COLO668 (cell line): ENCODE measurements around the gene RPA3.
A peak's percentile ranks its signal among the peaks of the same experiment; 100 is the strongest.
"Not testable (repeated sequence)": the region's sequence is repeated elsewhere in the genome, so short reads cannot be mapped to it uniquely, and the experiment has no call there.

Experiments
- DNase-seq: peaks from one replicate; lab custom pipeline; 2025; ENCODE audit not compliant: unreplicated experiment; lab: John Stamatoyannopoulos, UW

The RPA3 gene

GRCh38 chr7:7695111-7695817 is 23.1 kb downstream of the RPA3 start:
- no peak for DNase-seq

- DNase-seq = no peak
Measured at GRCh38 chr7:7694542-7694941, 23.9 kb downstream of the RPA3 start.

- DNase-seq = no peak
Measured at GRCh38 chr7:7693881-7694280, 24.5 kb downstream of the RPA3 start.

GRCh38 chr7:7688956-7689355 is 29.5 kb downstream of the RPA3 start:
- DNase-seq = no peak

GRCh38 chr7:7688310-7688709 is 30.1 kb downstream of the RPA3 start:
- DNase-seq = no peak

GRCh38 chr7:7687800-7688199 is 30.6 kb downstream of the RPA3 start:
- no peak for DNase-seq

GRCh38 chr7:7686811-7687508 is 31.4 kb downstream of the RPA3 start:
- DNase-seq = no peak

GRCh38 chr7:7682861-7683260 is 35.5 kb downstream of the RPA3 start:
- no peak for DNase-seq

- no peak for DNase-seq
Measured at GRCh38 chr7:7681936-7682329, 36.5 kb downstream of the RPA3 start.

GRCh38 chr7:7681191-7681935 is 37.0 kb downstream of the RPA3 start:
- peak; percentile 64 for DNase-seq

- DNase-seq = not testable (repeated sequence)
Measured at GRCh38 chr7:7679640-7680039, 38.8 kb downstream of the RPA3 start.

- DNase-seq = no peak
Measured at GRCh38 chr7:7675686-7676085, 42.7 kb downstream of the RPA3 start.

GRCh38 chr7:7673240-7673550 is 45.2 kb downstream of the RPA3 start:
- DNase-seq = no peak

- no peak for DNase-seq
Measured at GRCh38 chr7:7672545-7673239, 45.7 kb downstream of the RPA3 start.

- DNase-seq = no peak
Measured at GRCh38 chr7:7671361-7671760, 47.0 kb downstream of the RPA3 start.

GRCh38 chr7:7670490-7670889 is 47.9 kb downstream of the RPA3 start:
- DNase-seq = no peak

GRCh38 chr7:7668706-7669105 is 49.7 kb downstream of the RPA3 start:
- no peak for DNase-seq

- DNase-seq = no peak
Measured at GRCh38 chr7:7667187-7667586, 51.2 kb downstream of the RPA3 start.

GRCh38 chr7:7665031-7665430 is 53.4 kb downstream of the RPA3 start:
- no peak for DNase-seq

- DNase-seq = no peak
Measured at GRCh38 chr7:7664291-7664690, 54.1 kb downstream of the RPA3 start.

- no peak for DNase-seq
Measured at GRCh38 chr7:7662527-7662926, 55.9 kb downstream of the RPA3 start.

- DNase-seq = not testable (repeated sequence)
Measured at GRCh38 chr7:7656459-7656858, 61.9 kb downstream of the RPA3 start.
